Right ventricle myocardium inferior (tissue), 1 donor: ENCODE measurements around the gene VEPH1. TPM values are rescaled to one million over a fixed set of nuclear protein-coding genes. Genes with fewer than 3 reads are reported as not detected.
A peak's percentile ranks its signal among the peaks of the same experiment; 100 is the strongest.

Source experiments
- ATAC-seq: fragments of 200-7000 bp; cut with Tn5 transposase; one replicate; pipeline ENCODE4 v1.9.1; 2020; ENCODE audit warnings: mild to moderate bottlenecking, moderate library complexity
- DNase-seq: peaks from one replicate; pipeline ENCODE4 v3.0.0; 2021; ENCODE audit errors: missing footprints
- intact Hi-C: fragments of 100-400 bp; cut with DNase I; formaldehyde crosslinking; loops from one replicate; pipeline ENCODE4 v1.11.0; 2022
- total RNA-seq: library from RNA; stranded (reverse); fragmentation: NEBNext Ultra II Directional; extraction: Animal tissue kit (Norgen Biotek cat#: 25700); gene quantifications from one replicate; pipeline ENCODE4 v1.2.1, GENCODE V29; 2021
- donor health status: DM: no; HTN: yes; CAD: no; lungs with severe emphysema.

VEPH1 gene
- total RNA-seq, 1 donor from 2014 or later: 0.41 TPM

DNA sequence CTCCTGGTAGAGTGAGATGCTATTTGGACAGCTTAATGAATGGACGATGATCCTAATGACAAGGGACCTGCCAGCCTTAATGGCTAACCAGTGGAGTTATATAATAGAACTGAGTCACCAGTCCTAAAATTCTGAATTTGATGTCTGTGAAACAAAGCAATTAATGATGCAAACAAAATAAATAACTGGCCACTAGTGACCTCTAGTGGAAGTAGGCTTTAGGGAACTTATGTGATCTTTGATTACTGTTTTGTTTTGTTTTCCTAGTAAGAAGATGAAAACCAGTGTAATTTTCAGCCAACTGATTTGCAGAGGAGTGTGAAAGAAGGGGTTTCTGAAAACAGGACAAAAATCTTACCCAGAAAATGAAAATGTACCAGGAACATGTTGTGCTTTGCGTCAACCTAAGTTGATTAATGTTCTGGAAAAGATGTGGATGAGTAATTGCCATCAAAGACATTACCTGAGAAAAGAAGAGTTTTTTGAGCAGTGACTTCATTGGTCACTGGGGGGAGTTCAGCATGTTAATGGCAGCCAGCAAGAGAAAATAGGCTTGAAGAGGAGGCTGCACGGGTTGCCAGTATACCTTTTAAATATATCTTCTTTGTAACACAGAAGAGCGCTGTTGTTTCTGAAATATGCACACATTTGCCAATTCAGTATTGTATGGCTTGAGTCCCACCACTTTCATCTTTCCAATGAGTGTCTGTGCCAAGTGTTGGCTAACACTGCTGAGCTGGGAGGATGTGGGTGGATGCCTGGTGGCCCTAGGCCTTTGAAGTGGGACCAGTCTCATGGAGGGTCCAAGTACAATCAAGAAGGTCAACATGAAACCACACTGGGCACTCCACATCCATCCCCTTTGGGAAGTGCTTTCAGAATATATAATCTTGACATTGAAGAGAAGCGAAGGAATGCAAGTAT is 9.3 kb downstream of the VEPH1 start:
- DNase-seq (no peak), ATAC-seq (peak; percentile 26)
- intact Hi-C loops: loop anchor here (2.0 kb wide), 1 partner anchor 289 kb away; no protein-coding TSS in a partner anchor

DNA sequence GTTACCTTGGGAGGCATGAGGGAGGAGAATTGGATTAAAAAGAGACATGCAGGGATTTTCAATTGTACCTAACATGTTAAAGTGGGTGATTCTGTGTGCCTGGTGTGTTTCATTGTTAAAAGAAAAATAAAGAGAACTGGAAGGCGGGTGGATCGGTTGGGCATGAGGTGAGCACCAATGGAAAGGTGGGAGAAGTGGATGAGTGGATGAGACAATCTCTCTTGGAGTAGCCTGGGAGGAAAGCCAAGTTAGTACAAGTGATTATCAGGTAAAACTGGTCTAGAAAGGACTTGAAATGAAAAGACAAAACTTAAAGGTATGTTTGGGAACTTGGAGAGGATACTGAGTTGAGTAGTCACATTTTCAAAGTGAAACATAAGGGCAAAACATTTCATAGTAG is 12.1 kb downstream of the VEPH1 start:
- intact Hi-C loops: no loop called here
- DNase-seq: no peak
- ATAC-seq: no peak

DNA sequence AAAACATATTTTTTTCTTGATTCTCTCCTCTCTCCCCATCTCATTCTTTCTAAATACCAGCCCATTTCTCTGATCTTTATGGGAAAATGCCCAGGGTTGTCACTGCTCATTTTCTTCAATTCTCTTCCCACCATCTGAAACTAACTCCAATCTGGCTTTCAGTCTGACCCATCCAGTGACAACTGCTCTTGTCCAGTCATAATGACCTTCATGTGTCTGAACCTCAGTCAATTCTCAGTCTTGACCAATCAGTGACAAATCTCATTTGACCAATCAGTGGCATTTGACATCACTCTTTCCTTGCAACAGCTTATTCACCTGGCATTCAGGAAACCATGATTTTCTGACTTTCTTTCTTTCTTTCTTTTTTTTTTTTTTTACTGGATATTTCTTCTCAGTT is 15.1 kb downstream of the VEPH1 start:
- intact Hi-C loops: no loop called here
- DNase-seq (no peak), ATAC-seq (no peak)

DNA sequence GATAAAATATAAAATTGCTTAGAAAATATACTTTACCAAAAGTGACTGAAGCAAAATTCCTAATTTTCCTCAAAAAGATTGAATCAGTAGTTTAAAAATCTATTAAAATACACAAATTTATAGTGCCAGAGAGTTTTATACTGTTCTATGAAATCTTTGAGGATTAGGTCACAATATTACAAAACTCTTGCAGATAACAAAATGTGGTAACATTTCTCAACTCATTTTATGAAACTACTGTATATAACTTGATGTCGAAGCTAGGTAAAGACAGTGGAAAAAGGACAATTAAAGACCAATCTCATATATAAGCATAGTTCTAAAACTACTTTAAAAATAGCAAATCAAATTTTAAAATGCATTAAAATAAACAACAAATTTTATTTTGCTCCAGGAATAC is 15.9 kb downstream of the VEPH1 start:
- DNase-seq: no peak
- ATAC-seq: no peak
- intact Hi-C loops: no loop called here

DNA sequence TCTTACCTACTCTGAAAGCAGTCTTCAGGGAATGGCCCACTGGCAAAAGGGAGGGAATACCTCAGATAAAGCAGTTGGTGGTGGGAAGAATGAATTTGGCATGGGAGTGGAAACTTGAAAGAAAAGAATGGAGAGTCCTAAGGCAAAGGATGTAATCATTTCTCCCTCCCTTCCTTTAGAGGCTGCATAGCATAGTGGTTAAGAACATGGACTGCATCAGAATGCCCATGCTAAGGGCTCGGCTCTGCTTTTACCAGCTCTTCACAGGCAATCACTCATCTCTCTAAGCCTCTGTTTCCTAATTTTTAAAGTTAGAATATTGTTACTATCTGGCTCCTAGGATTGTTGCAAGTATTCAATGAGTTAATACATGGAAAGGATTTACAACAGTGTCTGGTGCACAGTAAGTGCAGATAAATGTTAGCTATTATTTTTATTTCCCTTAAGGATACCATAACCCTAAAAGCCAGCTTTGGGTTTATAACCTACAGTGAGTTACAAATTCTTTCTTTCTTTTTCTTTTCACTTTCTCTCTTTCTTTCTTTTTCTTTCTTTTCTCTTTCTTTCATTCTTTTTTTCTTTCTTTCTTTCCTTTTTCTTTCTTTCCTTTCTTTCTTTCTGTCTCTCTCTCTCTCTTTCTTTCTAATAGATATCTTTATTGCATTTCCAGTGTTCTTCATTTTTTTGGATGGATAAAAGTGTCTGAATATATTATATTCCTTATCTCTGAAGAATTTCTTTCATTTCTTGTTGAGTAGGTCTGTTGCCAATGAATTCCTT is 23.6 kb downstream of the VEPH1 start:
- intact Hi-C loops: no loop called here
- DNase-seq: no peak
- ATAC-seq: no peak

DNA sequence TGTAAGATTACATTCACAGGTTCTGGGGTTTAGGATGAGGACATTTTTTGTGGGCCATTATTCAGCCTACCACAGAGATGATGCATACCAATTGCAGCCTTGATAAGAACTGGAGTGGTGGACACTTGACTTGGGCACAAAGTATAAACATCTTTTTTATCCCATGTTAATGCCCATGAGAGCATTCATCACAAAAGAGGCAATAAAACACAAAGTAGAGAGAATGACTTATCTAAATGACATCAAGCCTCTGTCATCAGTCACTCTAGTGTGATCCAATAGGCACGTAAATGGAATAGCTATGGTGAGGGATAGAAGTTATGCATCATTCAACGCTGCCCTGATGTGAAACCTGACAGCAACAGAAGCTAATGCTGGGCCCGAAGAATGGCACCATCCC is 25.8 kb downstream of the VEPH1 start:
- ATAC-seq: no peak
- intact Hi-C loops: no loop called here
- DNase-seq: no peak

DNA sequence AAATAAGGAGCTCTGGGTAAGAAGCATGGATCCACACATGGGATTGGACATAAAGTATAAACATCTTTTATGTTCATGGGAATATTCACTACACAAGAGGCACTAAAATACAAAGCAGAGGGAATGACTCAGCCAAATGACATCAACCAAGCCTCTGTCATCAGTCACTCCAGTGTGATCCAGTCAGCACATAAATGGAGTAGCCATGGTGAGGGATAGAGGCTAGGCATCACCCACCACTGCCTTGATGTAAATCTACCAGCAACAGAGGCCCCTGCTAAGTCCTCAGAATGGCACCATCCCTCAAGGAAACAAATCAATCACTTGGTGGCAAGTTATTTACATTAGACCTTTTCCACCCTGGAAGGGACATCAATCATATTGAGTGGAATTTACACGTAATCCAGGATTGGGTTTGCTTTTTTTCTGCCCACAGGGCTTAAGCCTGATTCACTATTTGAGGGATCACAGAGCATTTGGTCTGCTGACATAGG is 27.2 kb downstream of the VEPH1 start:
- DNase-seq (no peak), ATAC-seq (no peak)
- intact Hi-C loops: no loop called here

DNA sequence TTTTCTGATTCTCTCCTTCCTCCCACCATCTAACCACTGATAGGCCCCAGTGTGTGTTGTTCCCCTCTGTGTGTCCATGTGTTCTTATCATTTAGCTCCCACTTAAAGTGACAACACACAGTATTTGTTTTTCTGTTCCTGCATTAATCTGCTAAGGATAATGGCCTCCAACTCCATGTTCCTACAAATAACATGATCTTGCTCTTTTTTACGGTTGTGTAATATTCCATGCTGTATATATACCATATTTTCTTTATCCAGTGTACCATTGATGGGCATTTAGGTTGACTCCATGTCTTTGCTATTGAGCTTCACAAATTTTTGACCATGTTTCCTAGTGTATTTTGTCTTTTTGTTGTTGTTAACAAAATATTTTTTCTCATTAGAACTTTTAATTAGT is 30.6 kb downstream of the VEPH1 start:
- no peak for ATAC-seq

DNA sequence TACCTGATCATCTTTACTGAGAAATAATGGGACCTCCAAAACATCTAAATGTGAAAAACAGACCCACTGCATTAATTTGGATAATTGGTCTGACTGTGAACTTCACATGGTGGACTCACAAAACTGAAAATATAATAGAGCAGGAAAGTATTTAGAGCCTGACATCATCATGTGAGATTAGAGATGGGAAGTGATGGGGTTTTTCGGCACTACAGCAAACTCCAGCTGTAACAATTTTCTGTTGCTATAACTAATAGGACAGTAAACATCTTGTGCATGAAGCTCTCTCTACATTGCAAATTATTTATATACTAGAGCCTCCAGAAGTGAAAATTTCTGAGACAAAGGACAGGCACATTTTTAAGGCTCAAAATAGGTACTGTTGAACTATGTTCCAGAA is 32.2 kb downstream of the VEPH1 start:
- intact Hi-C loops: no loop called here
- ATAC-seq (no peak), DNase-seq (no peak)

More for the DNA sequence above, 30.6 kb downstream of the VEPH1 start:
- DNase-seq: no peak
- intact Hi-C loops: no loop called here

DNA sequence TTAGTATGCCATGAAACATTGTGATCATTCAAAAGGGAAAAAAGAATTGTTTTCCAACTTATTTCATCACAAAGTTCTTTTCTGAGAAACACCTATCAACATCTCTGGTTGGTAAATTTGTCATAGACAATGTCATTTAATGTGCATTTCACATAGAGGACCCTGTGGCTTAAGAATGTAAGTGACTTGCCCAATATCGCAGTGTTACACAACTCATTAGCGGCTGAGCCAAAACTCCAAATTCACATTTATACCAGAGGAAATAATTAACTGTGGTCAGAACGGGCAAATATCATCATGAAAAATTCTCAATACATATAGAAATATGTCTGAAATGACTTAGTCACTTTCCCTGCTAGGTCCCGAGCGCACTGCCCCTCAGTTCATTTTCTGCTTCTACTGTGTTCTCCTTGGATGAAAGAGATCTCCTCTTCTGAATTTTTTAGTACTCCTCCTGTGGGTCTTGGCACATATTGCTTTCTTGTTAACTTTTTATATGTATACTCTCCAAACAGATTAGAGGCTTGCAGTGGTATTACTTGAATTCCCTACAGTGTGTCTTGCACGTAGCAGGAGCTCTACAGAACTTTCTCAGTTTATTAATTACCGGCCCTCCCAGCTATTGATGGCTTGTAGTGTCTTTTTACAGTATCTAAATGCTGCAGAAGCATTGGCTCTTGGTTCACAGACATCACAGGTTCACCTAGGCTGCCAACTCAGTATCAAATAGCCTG is 33.5 kb downstream of the VEPH1 start:
- intact Hi-C loops: no loop called here
- DNase-seq: no peak
- ATAC-seq: no peak

DNA sequence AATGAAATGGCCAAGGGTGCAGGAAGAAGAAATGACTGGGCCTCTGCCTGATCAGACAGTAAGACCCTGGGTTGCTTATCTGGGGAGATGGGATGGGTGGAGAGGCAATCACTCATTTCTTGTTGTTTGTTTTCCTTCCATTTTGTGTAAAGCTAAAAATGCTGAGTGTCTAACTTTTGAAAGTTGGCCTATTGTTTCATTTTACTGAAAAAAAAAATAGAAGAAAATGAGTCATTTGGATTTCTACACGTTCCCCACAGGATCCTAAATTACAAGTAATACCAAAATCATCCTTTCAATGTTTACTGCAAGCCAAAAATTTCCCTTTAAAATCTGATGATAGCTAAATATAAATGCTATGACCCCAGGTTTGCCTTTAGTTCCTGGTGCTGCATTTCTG is 36.0 kb downstream of the VEPH1 start:
- intact Hi-C loops: no loop called here
- no peak for ATAC-seq
- no peak for DNase-seq

DNA sequence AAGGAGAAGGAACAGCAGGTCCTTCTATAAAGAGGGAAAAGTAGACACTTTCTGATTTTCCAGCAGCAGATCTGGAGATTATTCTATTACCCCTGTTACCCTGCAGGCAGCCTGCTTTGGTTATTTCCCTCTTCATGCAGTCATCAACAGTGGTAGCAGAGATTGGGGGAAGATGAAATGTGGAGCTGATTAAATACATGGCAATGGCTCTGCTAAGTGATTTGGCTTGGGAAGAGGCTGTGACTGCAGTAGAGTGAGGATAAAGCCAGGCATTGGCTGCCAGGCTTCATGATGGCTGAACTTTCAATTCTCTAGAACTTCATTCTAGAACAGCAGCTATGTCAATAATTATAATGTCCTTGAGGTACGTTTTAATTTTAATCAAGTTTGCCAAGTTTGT is 37.5 kb downstream of the VEPH1 start:
- DNase-seq (no peak), ATAC-seq (no peak)
- intact Hi-C loops: no loop called here

DNA sequence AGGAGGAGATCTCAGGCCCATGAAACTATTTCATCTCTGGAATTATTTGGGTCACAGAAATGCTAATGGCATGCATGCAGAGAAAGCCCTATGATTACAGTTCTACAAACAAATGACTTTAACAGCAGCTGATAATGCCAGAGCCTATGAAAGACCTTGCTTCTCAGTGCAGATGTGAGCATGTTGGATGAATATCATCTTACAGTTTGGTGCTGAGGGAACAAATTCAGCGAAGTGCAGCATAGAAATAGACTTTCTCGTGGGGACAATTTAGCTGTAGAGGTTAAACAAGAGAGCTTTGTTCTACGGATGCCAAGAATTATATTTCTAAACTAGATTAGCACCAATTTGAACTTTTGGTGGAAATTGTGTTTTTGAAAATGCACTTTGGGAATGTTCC is 38.9 kb downstream of the VEPH1 start:
- DNase-seq (no peak), ATAC-seq (peak; percentile 68)
- intact Hi-C loops: no loop called here

DNA sequence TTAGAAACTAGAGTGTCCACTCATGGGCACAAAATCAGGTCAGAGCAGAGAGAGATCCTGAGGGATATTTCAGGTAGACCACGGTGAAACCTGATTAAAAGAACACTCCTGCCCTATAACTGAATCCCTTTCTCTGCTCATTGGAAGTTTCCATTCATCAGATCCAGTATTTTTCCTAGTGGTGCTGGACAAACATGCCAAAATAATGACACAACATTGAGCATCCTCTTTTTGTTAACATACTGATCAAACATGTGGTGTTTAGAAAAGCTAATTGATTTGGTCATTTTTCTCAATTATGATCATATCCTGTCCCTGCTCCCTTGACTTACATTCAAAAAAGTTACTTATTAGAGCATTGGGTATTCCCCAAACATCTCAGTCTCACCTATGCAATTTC is 39.4 kb downstream of the VEPH1 start:
- ATAC-seq: no peak
- intact Hi-C loops: no loop called here
- no peak for DNase-seq

DNA sequence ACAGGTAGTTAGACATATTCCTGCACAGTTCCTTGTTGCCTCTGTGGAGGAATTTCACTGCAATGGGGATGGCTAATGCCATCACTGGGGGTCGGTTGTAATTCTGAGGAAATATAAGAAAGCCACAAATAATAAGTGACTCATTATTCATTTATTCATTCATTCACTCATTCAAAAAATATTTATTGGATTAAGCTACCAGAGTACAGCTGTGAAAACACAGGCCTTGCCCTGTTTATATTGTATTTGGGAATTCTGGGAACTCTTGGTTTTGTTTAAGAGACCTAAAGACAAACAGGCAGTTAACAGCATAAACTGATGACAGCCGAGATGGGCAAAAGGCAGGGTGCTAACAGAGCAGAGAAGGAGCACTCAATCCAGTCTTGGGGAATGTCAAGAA is 43.0 kb downstream of the VEPH1 start:
- DNase-seq (no peak), ATAC-seq (no peak)
- intact Hi-C loops: no loop called here

DNA sequence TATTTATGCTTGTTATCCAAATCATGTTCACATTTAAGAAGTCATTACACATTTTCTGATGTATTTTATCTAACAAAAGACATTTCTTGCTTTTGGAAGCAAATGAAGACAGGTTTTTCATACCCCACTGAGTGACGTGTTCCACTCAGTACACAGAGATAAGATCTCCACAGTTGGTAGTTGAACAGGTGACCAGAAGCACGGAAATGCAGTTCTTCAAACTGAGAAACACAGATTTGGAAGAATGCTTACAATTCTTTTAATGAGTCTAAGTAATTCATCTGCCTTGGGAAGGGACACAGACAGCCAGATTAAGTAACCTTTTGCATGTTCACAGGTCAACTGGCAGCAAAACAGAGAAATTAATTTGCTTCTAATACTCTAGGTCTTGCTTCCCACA is 43.5 kb downstream of the VEPH1 start:
- intact Hi-C loops: no loop called here
- ATAC-seq (no peak), DNase-seq (no peak)

DNA sequence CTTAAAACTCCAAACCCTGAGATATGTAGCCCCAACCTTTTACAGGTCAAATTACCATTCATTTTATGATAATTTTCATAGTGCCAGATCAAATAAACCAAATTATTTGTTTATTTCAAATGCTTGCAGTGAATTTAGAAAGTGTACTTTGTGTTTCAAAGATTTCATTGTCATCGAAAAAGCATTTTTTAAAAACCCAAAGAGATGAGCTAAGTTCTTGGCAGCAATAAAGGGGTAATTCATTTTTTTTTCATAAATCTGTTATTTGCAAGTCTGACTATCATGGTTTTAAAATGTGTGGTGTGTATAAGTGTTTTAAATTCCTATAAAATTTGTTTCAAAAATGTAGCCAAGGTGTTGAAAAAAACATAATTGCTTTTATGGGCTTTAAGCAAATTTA is 49.4 kb downstream of the VEPH1 start:
- intact Hi-C loops: no loop called here
- no peak for DNase-seq
- ATAC-seq: no peak

DNA sequence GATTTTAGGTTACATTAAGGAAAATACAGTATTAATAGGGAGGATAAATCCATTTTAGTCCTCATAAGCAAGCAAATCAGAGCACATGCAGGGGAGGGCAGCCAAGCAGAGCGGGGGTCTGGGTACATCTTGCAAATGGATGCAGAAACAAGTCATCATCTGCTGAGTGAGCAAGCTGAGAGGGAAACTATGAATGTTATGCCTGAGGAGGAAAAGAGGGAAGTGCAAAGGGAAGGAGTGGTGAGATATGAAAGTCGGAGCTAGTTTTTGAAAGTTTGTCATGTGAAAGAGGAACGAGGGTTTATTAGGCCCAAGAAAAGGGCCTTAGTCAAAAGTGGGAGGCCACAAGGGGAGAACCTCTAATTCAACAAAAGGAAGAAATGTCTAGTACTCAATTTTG is 51.1 kb downstream of the VEPH1 start:
- no peak for ATAC-seq
- no peak for DNase-seq
- intact Hi-C loops: no loop called here

DNA sequence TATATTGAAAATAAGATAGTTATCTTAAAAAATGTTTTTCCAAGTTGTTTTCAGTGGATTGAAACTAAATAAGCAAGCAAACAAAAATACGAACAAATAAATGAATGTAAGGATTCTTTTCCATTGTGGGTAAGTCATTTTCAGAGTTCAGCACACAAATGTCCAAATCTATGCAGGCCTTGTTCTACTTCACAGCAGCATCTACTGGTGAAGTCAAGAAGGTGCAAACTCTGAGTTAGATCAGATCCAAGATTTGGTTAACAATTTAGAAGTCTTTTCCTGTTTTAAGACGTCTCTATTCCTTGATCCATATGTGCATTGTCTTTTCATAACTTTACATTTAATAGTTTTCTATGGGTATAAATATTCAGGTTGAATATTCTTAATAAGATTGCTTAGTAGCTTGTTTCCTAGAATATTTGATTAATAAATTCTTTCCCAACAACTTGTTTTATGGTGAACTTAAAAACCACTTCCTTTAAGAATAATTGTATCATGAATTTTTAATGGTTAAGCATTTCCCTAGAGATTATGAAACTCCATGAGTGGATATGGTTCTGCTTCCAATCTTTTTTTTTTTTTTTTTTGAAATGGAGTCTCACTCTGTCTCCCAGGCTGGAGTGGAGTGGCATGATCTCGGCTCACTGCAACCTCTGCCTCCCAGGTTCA is 56.1 kb downstream of the VEPH1 start:
- DNase-seq (no peak), ATAC-seq (no peak)
- intact Hi-C loops: no loop called here
